Spleen (tissue), 7 donors: ENCODE data around the gene CCNY.

ENCODE experiments used
- CTCF ChIP-seq, 11 experiments: fragments of 200-600 bp in 7 of 11; fragments of 450-650 bp in 4 of 11; sonication (generic) in 4 of 11; IDR thresholded peaks in 8 of 11; conservative IDR thresholded peaks in 3 of 11; 1 replicate in 7 of 11; 2 replicates in 4 of 11; pipeline versions ENCODE4 v1.4.0 to v1.8.0; 2016 to 2021; ENCODE audit warnings: antibody characterized with exemption in 11 of 11, inconsistent platforms in 4 of 11, mild to moderate bottlenecking in 1 of 11
- POLR2A ChIP-seq, 3 donors: fragments of 450-650 bp; IDR thresholded peaks; one replicate each; pipeline ENCODE4 v1.5.1; 2017; ENCODE audit warnings: antibody characterized with exemption in 3 of 3, mild to moderate bottlenecking in 1 of 3
- POLR2AphosphoS5 ChIP-seq, 3 donors: sonication (generic); formaldehyde crosslinking; IDR thresholded peaks; one replicate each; pipeline ENCODE4 v1.5.1; 2017; ENCODE audit warnings: antibody characterized with exemption in 3 of 3
- donor health status: DM: no; HTN: no; CAD: no; lungs with moderate emphysema.
- donor health status: DM: no; HTN: no; CAD: no.
- donor health status: DM: no; HTN: no; CAD: no.

GRCh38 chr10:35352512-35352911 is 16.2 kb downstream of the CCNY start:
- TF ChIP-seq CTCF (IDR thresholded peaks at IDR 0.05 in 8 of 11, conservative IDR thresholded peaks at IDR 0.05 in 3 of 11) (no peak), POLR2A (IDR thresholded peaks at IDR 0.05) (no peak), POLR2AphosphoS5 (IDR thresholded peaks at IDR 0.05) (no peak)
